GM21576 (cell line): ENCODE results near the gene ZNF544.
A peak's percentile ranks its signal among the peaks of the same experiment; 100 is the strongest.

Source experiments
- ATAC-seq: cut with Tn5 transposase; IDR thresholded peaks from one replicate; pipeline ENCODE4 v1.9.1; 2021; ENCODE audit warnings: mild to moderate bottlenecking, moderate library complexity; ENCODE audit not compliant: unreplicated experiment

ZNF544 gene

DNA sequence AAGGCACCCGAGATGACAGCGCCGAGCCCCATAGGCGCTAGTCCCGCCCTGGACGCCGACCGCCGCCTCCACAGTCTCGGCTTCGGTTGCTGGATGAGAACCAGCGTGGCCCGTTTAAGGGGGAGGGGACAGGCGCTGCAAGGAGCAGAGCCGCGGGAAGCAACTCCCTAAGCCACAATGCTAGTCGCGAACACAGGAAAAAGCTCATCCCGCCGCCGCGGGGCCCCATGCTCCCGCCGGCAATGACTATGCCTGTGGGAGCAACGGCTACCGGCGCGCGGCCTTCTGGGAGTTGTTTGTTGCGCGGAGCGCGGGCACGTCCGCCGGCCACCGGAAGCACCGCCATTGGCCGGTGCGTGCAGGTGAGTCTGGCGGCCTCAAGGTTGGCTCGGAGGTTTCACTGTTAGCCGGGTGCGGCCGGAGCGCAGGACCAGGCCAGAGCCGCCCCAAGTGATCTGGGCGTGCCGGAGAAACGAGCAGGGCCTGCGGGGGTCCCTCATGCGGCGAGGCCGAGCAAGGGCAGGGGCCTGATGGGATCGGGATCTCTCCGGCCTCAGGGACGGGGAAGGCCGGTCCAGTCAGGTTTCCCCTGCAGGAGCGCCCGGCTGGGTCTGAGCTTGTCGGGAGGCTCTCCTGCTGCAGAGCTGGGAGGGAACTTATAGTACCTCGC is at the start of gene ZNF544:
TSS of gene ZNF544 (plus strand) at position 330 of the 670 bp plus-strand sequence. CDS start 15,110 bp downstream, outside the sequence.
- ATAC-seq: peak; percentile 82

DNA sequence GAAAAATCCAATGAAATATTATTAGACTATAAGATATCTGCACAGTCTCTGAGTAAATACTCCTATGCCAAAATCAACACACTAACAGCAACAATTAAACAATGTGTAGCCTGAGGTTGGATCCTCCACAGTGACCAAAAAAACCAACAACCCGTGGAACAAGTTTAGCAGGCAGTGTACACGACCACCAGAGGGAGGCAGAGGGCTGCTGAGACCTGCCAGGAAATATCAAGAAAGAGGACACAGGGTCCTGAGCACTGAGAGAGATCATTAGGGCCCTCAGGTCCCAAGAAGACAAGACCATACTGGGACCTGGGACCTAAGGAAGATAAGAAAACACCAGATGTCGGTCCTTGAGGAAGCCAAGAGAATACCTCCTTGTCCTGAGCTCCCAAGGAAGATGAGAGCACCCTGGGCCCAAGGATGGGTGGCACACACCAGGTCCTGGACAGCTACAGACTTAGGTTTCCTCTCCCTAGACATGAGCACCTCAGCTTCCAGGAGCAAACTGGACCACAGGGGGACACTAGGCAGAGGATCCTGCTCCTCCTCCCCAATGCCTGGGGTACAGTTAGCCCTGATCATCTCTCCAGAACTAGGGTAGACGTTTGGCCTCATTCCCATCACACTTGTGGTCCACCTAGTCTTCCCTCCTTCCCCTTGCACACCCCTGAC is 46.7 kb upstream of the ZNF544 start:
- no peak for ATAC-seq

DNA sequence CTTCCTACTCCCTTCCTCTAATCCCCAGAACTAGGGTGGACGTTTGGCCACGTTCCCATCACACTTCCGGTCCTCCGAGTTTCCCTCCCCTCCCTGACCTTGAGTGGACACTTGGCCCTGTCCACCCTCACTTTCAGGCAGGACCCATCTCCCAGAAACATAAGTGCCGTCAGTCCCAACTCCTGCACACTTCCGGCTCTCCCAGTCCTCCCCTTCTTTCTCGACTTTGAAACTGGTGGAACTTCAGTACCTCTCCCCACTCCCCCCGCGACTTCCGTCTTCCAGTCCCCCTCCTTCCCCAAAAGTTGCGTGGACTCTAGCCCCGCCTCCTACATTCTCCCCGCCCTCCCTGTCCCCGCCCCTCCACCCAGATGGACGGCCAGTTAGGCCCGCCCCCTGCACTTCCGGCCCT is 46.1 kb upstream of the ZNF544 start:
- ATAC-seq: no peak

DNA sequence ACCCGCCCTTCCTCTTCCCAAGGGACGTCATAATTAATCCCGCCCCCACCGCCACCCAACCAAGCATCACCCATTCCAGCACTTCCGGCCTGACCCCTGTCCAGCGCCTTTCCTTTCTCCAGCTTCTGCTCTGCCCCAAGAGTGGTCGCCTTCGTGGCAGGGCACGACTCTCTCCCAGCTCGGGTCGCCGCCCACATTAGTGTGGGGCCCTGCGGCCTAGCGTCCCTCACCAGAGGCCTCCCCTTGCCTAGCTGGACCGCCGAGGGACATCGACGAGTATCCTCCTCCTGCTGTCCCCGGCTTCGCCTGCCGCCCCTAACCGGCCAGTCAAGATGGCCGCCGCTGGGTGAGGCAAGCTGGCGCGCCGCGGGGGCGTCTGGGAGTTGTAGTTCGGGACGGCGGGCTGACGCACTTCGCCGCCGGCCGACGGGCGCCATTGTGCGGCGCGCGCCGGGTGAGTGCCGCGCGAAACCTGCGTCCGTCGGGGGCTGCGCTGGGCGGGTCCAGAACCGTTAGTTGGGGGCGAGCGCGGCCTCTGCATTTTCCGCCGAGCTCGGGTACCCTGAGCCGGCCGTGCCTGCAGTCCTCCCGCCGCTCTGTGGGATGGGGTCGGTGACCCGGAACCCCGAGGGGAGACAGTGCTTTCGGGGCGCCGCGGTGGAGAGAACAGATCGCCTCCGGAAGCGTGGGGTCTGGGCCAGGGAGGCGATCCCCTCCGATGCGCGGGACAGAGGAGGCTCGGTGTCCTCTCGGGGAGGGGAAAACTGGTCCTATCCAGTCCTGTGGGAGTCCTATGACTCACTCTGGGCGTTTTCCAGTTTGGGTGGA is 45.5 kb upstream of the ZNF544 start, which contains the start of gene ZNF274:
TSS of gene ZNF274 (plus strand) at position 73 of the 828 bp plus-strand sequence. CDS start 905 bp downstream, outside the sequence.
- peak; percentile 78 for ATAC-seq

DNA sequence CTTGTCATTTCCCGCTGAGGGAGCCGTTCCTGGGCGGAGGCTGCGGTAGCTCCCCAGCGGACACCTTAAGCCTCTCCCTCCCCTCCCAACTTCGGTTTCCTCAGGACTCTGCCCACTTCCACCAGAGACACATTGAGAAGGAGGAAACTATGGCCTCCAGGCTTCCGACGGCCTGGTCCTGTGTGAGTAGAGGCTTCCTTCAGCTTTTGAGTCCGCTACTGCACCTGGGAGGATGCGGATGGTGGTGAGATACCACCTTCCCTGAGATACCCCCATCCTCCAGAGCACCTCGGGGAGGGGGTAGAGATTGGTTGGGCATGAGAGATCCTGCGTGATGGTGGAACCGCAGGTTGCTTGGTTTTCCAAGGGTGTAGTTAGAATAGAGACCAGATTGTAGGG is 44.9 kb upstream of the ZNF544 start:
- ATAC-seq: no peak

DNA sequence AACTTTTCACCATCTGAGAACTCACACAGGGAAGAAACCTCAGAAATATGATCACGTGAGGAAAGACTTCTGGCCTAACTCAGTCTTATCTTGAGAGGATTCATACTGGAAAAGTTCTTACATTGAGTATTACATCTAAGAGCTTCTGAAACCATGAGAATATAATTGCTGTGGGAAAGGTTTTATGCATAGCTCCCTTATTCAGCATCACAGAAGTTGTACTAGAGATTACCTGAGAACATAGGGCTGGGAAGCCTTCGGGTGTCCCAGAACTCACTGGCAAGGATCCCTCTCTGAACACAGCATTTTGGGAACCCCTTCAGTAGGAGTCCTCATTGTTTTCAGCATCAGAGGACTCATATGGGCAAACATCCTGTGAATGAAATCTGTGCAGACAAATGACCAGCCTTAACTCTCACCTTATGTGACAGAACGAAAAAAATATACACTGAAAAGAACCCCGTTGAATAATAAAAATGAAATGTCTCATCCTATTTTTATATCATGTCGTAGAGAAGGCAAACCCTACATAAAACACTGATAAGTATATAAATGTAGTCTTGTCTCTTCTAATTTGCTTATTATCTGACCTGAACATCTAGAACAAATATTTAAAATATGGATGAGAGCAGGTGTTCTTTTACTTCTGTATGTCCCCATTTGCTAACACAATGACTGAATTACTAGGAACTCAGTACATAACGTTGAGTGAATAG is 31.7 kb upstream of the ZNF544 start:
- ATAC-seq: no peak

DNA sequence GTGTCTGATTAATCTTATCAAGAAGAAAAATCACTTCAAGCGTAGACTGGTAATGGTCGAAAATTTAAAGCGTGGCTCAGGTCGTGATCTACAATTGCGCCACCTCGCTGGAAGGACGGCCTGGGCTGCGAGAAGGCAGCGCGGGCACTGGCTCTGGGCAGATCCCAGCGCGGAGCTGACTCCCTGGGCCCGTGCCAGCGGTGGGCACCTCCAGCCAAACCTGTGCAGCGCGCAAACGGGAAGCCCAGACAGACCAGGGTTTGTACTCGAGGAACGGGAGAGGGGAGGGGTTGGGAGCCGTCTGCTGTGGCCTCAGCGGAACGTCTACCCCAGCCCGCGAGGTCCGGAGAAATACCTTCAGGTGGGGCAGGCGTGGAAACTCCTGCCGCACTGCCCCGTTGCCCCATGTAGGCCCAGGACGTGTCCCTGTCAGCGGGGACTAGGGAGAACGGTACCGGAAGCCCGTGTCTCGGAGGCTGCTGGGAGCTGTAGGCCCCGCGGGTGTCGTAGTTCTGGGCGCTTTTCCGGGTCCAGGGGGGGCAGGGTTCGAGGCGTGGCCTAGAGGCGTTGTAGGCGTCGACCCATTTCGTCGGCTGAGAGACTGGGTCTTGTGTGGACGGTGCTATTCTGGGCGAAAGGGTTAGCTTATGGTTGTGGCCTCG is 24.8 kb upstream of the ZNF544 start:
- no peak for ATAC-seq

DNA sequence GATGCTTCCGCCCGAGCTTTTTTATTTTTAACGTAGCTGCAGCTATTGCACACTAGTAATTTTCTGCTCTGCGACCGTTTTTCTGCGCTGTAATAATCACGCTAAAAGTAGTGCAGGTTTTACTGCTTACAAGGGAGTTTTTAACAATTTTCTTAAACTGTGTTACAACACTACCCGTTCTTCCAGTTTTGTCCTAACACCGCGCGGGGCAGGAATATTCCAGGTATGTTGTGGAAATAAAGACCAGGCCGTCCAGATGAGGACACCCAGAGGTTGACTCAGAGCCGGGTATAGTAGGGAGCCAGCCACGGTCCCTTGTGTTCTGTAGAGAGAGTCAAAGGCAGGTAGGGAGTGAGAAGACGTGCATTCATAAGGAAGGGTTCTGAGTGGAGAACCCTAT is 24.1 kb upstream of the ZNF544 start:
- no peak for ATAC-seq

DNA sequence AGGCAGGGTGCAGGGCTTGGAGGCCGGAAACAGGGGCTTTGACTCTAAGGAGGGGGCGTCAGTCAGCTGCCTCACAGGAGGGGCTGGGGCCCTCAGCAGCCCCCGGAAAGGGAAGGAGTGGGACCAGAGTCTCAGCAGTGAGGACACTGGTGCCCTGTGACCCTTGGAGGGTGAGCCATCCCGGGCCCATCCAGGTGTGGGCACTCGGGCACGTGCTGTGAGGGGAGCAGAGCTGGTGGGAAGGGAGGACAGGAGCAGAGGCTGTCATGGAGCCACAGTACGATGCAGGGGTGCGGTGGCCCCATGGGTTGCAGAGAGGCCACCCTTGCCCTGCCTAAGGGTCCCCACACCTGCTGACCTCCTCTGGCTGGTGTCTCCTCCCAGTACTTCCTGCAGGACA is 19.1 kb upstream of the ZNF544 start:
- no peak for ATAC-seq

DNA sequence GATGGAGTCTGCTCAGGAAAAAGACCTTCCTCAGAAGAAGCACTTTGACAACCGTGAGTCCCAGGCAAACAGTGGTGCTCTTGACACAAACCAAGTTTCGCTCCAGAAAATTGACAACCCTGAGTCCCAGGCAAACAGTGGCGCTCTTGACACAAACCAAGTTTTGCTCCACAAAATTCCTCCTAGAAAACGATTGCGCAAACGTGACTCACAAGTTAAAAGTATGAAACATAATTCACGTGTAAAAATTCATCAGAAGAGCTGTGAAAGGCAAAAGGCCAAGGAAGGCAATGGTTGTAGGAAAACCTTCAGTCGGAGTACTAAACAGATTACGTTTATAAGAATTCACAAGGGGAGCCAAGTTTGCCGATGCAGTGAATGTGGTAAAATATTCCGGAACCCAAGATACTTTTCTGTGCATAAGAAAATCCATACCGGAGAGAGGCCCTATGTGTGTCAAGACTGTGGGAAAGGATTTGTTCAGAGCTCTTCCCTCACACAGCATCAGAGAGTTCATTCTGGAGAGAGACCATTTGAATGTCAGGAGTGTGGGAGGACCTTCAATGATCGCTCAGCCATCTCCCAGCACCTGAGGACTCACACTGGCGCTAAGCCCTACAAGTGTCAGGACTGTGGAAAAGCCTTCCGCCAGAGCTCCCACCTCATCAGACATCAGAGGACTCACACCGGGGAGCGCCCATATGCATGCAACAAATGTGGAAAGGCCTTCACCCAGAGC is 16.2 kb upstream of the ZNF544 start:
- ATAC-seq: no peak

DNA sequence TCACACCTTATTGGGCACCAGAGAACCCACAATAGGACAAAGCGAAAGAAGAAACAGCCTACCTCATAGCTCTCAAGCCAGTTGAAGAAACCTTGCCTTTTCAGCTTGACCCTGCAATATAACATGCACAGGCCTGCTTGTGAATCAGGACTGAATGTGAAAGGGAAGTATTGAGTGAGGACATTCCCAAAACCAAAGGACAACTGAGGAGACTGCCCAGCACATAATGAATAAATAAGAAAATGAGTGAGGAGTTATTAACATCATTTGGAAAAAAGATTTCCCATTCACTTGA is 15.7 kb upstream of the ZNF544 start:
- ATAC-seq: no peak

DNA sequence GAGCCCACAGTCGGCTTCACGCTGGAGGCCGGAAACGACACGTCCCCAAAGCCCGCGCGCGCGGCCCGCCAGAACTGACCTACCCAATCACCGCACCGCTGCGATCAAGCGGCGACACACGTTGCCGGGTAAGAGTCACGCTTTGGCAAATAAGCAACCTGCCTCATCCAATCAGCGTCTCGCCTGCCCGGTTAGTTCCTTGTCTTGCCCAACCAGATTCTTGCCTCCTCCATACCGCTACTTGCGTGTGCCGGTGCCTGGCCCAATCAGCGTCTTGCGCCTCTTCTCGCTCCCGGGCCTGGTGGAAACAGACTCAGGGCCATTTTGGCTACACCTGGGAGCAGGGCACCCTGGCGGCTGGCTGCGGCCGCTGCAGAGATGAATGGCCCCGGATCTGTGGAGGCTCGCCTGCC is 11.6 kb upstream of the ZNF544 start:
- ATAC-seq: no peak

DNA sequence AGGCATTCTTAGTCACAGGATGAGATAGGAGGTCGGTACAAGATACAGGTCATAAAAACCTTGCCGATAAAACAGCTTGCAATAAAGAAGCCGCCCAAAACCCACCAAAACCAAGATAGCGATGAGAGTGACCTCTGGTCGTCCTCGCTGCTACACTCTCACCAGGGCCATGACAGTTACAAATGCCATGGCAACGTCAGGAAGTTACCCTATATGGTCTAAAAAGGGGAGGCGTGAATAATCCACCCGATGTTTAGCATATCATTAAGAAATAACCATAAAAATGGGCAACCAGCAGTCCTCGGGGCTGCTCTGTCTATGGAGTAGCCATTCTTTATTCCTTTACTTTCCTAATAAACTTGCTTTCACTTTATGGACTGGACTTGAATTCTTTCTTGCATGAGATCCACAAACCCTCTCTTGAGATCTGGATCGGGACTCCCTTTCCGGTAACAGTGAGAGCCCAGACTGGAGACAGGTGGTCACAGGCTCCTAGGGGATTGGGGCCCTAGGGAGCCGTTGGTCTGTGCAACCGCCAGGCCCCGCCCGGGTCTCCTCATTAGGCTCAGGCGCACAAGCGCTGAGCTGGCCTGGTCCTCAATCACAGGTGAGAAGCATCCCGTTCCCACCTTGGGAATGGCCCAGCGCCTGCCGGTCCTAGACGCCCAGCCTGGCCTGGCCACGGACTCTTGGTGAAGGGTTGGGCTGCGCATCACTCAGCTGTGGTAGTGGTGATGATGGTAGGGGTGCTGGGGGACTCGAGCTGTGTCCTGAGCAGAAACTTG is 10.9 kb upstream of the ZNF544 start:
- ATAC-seq: no peak

DNA sequence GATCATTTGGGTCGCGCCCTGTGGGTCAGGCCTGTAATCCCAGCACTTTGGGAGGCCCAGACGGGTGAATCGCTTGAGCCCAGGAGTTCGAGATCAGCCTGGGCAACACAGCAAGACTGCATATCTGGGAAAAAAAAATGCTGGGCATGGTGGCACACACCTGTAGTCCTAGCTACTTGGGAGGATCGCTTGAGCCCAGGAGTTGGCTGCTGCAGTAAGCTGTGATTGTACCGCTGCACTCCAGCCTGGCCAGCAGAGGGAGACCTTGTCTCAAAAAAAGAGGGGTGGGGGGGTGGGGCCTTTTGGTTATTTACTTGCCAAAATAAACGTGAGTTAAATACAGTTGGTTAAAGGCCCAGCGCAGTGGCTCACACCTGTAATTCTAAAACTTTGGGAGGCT is 9.8 kb upstream of the ZNF544 start:
- ATAC-seq: no peak

DNA sequence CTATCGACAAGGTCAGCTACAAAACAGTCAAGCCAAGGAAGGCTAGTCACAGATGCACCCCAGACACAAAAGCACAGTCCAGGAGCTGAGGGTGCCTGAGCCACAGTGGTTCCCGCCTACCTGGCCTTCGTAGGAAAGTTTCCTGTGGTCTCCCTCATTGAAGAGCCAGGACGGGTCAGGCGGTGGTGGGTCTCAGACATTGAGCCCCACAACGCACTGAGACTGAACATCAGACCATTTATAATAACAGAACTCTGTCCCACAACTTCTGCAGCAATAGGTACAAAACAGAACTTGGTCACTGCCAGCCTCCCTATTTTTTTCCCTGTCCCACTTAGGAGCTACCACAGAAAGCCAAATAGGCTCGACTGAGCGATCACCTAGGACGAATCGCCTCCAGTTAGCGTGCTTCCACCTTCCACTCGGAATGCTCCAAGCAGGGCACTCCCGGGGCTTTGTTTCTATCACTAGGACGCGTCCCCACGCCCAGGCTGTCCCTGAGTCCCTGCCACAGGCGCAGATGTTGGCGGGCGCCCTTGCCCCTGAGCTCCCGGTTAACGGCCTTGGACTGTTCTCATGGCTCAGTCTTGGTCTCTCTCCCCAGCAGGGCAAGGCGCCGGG is 640 bp upstream of the ZNF544 start:
- no peak for ATAC-seq

DNA sequence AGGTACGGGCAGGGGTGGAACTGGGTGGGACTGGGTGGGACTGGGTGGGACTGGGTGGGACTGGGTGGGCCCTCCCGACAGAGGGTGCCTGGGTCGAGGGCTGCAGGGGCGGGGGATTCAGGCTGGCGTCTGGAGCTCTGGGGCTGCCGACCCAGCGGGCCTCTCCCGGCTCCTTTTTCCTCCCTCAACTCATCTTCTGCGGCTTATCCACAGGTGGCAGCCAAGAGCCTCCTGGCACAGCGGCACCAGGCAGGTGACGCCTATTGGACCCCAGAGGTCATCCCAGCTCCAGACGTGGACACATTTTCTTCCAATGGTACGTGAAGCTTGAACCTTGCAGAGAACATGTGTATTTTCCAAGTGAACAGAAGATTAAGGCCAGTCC is 533 bp downstream of the ZNF544 start:
- no peak for ATAC-seq

DNA sequence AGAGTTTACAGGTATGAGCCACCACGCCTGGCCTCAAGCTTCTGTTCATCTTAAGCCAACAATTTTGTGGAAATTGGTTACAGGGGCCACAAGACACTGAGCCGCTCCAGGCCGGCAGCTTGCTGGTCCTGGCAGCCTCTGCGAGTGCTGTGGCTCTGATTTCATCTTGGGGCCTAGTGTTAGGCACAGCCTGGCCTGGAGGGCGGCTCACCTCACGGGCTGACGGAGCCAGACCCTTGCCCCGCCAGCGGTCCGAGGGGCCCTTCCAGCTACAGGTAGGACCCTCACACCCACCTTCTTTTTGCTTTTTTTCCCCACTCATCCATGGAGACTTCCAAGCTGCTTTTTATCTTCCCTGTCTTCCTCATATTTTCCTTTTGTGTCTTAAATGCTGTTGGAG is 8.6 kb downstream of the ZNF544 start:
- ATAC-seq: no peak

DNA sequence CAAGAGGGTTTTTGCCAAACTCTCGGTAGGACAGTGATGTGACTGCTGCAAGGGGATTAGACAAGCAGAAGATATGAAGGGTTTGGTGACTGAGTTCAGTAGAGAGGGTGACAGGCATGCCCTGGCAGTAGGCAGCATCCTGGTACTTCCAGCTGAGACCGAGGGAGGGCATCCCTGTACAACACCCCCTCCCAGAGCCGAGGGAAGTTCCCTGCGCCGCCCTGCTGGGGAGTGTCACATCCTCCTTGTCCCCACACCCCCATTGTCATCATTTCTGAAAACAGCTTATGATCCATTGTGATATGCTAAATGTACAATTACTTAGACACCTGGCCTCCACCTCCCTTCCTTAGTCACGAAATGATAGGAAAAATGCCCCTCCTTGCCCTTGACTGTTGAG is 14.6 kb downstream of the ZNF544 start:
- ATAC-seq: no peak

DNA sequence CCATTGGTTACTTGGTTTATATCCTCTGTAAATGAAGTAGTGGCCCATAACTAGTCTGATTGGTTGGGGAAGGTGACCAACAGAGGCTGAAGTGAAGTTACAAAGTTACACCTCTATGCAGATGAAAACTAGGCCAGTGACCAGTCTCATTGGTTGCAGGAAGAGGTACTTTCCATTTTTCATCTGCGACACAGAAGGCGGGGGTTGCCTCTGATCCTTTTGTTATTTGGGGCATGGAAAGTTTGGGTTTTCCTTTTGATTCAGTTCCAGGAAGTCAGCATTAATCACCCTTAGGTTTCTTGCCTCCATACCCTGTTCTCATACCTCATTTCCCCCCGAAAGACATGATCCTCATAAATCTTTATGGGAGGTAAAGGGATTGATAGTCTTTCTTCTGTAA is 20.2 kb downstream of the ZNF544 start:
- ATAC-seq: no peak
